Panc1 (cell line): ENCODE results near the gene PTGDR2. TPM values are rescaled to one million over a fixed set of nuclear protein-coding genes. Genes with fewer than 3 reads are reported as not detected.

Experiments
- ATAC-seq: fragments of 200-7000 bp; cut with Tn5 transposase; 2 replicates; pipeline ENCODE4 v1.9.1; 2020; ENCODE audit warnings: mild to moderate bottlenecking, moderate library complexity
- BruUV-seq: library from RNA; stranded (reverse); fragments of 400-500 nt; replicated peaks from 2 replicates; lab custom pipeline; 2021; lab: Mats Ljungman, UMichigan
- CTCF ChIA-PET: fragments of 300-600 bp; sonication (Branson Sonifier 250); formaldehyde crosslinking; loops from one replicate; lab custom pipeline; 2022; ENCODE audit warnings: antibody characterized with exemption; lab: Charles Lee
- POLR2A ChIA-PET: fragments of 300-600 bp; sonication (Branson Sonifier 250); formaldehyde crosslinking; loops from one replicate; lab custom pipeline; 2022; ENCODE audit warnings: antibody characterized with exemption; lab: Charles Lee
- DNase-seq: peaks from one replicate; pipeline ENCODE4 v3.0.0-alpha.2; 2010; ENCODE audit warnings: low read depth, low spot score
- H3K27ac ChIP-seq: 2 replicates; pipeline ENCODE4 v1.5.1; 2011; ENCODE audit warnings: mild to moderate bottlenecking, low read length, inconsistent platforms
- H3K27me3 ChIP-seq: fragments of 200-500 bp; sonication (Bioruptor generic); 2 replicates; pipeline ENCODE4 v1.6.0; 2014; ENCODE audit warnings: low read length, inconsistent platforms; ENCODE audit not compliant: control insufficient read depth, insufficient read depth
- H3K36me3 ChIP-seq: fragments of 200-500 bp; sonication (Bioruptor generic); 2 replicates; pipeline ENCODE4 v1.5.1; 2014; ENCODE audit warnings: inconsistent platforms, mild to moderate bottlenecking, low read length, moderate library complexity; ENCODE audit not compliant: control insufficient read depth, insufficient read depth
- H3K4me1 ChIP-seq: 2 replicates; pipeline ENCODE4 v1.5.1; 2011; ENCODE audit warnings: inconsistent platforms, mild to moderate bottlenecking, low read length, moderate library complexity; ENCODE audit not compliant: control insufficient read depth, insufficient read depth
- H3K4me3 ChIP-seq, 2 experiments: 2 replicates each; pipeline ENCODE4 v1.5.1; 2011 to 2012; ENCODE audit warnings: low read depth in 2 of 2, low read length in 2 of 2, mild to moderate bottlenecking in 2 of 2, inconsistent platforms in 1 of 2, moderate library complexity in 1 of 2
- H3K9me3 ChIP-seq: fragments of 200-500 bp; sonication (Bioruptor generic); 2 replicates; pipeline ENCODE4 v1.5.1; 2014; ENCODE audit warnings: low read depth, mild to moderate bottlenecking, inconsistent platforms, low read length, moderate library complexity; ENCODE audit not compliant: control insufficient read depth, insufficient read depth
- POLR2AphosphoS5 ChIP-seq: IDR thresholded peaks from 2 replicates; pipeline ENCODE4 v1.6.1; 2012; ENCODE audit warnings: mild to moderate bottlenecking, low read depth, low read length, moderate library complexity
- REST ChIP-seq, 2 experiments: IDR thresholded peaks; 2 replicates each; pipeline ENCODE4 v1.6.1; 2011 to 2012; ENCODE audit warnings: low read depth in 2 of 2, control low read depth in 1 of 2, low read length in 1 of 2, mild to moderate bottlenecking in 1 of 2, moderate library complexity in 1 of 2; ENCODE audit not compliant: insufficient read depth in 1 of 2
- SIN3A ChIP-seq: IDR thresholded peaks from 2 replicates; pipeline ENCODE4 v1.6.1; 2012; ENCODE audit warnings: low read depth, mild to moderate bottlenecking, low read length, moderate library complexity, borderline replicate concordance; ENCODE audit not compliant: insufficient read depth
- TCF7L2 ChIP-seq: IDR thresholded peaks from 2 replicates; pipeline ENCODE4 v1.6.1; 2011; ENCODE audit warnings: mild to moderate bottlenecking, low read depth, low read length, inconsistent platforms
- in situ Hi-C: cut with HindIII; loops from 2 replicates; pipeline ENCODE4 v1.10.0; 2016; ENCODE audit warnings: low sequenced_read_pairs, low pct_unique_long_range_greater_than_20kb
- intact Hi-C: fragments of 100-400 bp; cut with micrococcal nuclease; formaldehyde crosslinking; loops from one replicate; pipeline ENCODE4 v1.10.0; 2022; ENCODE audit not compliant: unreplicated experiment
- total RNA-seq: library from RNA; stranded (reverse); gene quantifications from one replicate; pipeline ENCODE4 v1.2.1, GENCODE V29; 2021; ENCODE audit not compliant: unreplicated experiment
- TF ChIP-seq, protein P1 (sequence below): fragments of 450-650 bp; IDR thresholded peaks from 2 replicates; pipeline ENCODE4 v1.5.1; 2017; ENCODE audit warnings: mild to moderate bottlenecking

Gene PTGDR2
- total RNA-seq, 1 experiment from 2014 or later = not detected

DNA sequence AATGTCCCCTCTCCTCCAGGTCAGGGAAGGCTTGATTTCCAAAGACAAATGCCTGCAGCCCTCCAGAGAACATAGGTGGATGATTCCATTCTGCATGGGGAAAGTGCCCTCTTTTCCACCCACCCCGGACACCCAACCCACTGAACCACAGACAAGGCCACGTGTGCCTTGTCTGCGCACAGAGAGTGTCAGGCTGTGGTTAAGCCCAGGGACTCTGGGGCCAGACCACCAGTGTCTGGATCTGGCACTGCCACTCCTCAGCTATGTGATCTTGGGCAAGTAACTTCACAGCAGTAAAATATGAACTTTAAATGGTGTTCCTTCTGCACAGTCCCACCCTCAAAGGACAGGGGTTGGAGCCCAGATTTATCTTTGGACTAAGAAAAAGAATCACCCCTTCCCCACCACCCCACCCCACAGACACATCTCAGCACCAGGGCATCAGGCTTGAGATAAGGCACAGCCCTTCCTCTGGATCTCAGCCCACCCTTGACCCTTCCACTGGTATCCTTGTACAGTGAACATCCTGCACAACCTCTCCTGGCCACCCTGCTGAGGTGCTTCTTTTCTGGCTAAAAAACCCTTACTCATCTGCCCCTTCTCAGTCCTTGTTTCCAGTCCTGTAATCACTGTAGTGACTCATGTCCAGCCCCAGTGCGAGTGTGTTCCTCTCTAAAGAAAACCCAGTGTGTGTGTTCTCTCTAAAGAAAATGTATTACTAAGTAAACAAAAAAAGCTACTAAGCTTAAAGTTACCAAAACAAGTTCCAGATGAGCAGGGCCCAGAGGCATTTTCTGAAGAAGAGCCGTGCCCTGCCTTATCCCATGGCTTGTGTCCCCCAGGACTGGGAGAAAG, 1.9 kb upstream of the PTGDR2 start:
- no peak overlapping the region for H3K4me3 ChIP-seq
- POLR2A ChIA-PET = no interaction called here
- CTCF ChIA-PET = no interaction called here
- no peaks in the 10 kb centered on the region for H3K4me1 ChIP-seq
- no peak for TF ChIP-seq SIN3A
- TF ChIP-seq, protein P1, sequence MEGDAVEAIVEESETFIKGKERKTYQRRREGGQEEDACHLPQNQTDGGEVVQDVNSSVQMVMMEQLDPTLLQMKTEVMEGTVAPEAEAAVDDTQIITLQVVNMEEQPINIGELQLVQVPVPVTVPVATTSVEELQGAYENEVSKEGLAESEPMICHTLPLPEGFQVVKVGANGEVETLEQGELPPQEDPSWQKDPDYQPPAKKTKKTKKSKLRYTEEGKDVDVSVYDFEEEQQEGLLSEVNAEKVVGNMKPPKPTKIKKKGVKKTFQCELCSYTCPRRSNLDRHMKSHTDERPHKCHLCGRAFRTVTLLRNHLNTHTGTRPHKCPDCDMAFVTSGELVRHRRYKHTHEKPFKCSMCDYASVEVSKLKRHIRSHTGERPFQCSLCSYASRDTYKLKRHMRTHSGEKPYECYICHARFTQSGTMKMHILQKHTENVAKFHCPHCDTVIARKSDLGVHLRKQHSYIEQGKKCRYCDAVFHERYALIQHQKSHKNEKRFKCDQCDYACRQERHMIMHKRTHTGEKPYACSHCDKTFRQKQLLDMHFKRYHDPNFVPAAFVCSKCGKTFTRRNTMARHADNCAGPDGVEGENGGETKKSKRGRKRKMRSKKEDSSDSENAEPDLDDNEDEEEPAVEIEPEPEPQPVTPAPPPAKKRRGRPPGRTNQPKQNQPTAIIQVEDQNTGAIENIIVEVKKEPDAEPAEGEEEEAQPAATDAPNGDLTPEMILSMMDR = no peak
- no peak for TF ChIP-seq POLR2AphosphoS5
- no peak for TF ChIP-seq REST (IDR thresholded peaks at IDR 0.05; ENCODE audit: insufficient read depth in 1 of 2, low read depth in 2 of 2, low read length in 1 of 2)
- no peak for TF ChIP-seq TCF7L2
- in situ Hi-C loops = no loop called here
- no peaks in the 10 kb centered on the region for H3K27me3 ChIP-seq
- no peak overlapping the region for H3K27ac ChIP-seq
- intact Hi-C loops = no loop called here
- no peak for DNase-seq
- H3K9me3 ChIP-seq = no peaks in the 10 kb centered on the region
- H3K36me3 ChIP-seq = no peaks in the 10 kb centered on the region
- ATAC-seq = no peak
- BruUV-seq = no TSS peak

- intact Hi-C loops (no loop called here), in situ Hi-C loops (no loop called here)
- H3K27me3 ChIP-seq = no peaks in the 10 kb centered on the region
- CTCF ChIA-PET = interaction anchor here (0.7 to 0.9 kb wide), 2 partner anchors 23 to 33 kb away, joined by 3 read pairs; no protein-coding TSS in a partner anchor
- H3K4me1 ChIP-seq = no peaks in the 10 kb centered on the region
- no peak for TF ChIP-seq TCF7L2
- no peak for TF ChIP-seq POLR2AphosphoS5
- no peak for TF ChIP-seq REST (IDR thresholded peaks at IDR 0.05; ENCODE audit: insufficient read depth in 1 of 2, low read depth in 2 of 2, low read length in 1 of 2)
- TF ChIP-seq SIN3A = no peak
- TF ChIP-seq, protein P1 = no peak
- DNase-seq = no peak
- no TSS peak for BruUV-seq
- POLR2A ChIA-PET = interaction anchor here (0.6 kb wide), 2 partner anchors 24 to 286 kb away, joined by 3 to 8 read pairs; no protein-coding TSS in a partner anchor
- H3K36me3 ChIP-seq = no peaks in the 10 kb centered on the region
- H3K9me3 ChIP-seq = no peaks in the 10 kb centered on the region
- H3K27ac ChIP-seq = no peak overlapping the region
- no peak overlapping the region for H3K4me3 ChIP-seq
- ATAC-seq = no peak
These were observed 664 bp downstream of the PTGDR2 start for GRCh38 chr11:60854847-60855725.
